ENCODE results near the gene KLC1. TPM values are rescaled to one million over a fixed set of nuclear protein-coding genes. Genes with fewer than 3 reads are reported as not detected.

The KLC1 gene
- total RNA-seq, 2 donors from 2014 or later: 170 to 178 TPM

DNA sequence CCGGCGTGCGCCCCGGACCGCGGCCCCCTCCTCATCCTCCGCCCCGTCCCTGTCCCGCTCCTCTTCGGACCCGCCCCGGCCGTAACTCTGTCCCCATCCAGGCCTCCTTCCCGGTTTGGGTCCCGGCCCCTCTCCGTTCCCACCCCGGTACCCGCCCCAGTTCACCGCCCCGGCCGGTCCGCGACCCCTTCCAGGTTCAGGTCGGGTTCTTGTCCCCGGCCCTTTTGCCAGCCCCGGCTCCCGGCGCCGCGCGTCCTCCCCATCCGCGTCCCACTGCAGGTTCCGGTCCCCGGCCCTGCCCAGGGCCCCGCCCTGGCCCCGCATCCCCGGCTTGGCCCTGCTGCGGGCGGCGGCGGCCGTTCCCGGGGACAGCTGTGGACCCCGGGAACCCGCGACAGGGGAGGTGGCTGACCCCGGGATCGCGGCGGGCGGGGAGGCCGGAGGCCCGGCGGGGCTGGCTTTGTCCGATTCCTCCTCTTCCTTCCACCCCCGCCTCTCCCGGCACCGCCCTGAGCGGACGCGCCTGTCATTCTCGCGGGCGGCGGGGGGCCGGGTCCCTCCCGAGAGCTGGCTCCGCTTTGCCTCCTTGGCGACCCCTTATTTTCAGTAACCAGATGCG is 601 bp downstream of the KLC1 start:
- Histone ChIP-seq H3K9ac (ENCODE audit: extremely low read depth, low read length, poor library complexity, severe bottlenecking) (peak overlapping the region; percentile 77), H3K9me3 (ENCODE audit: control insufficient read depth, low read length) (no peaks in the 10 kb centered on the region), H3K27me3 (ENCODE audit: control insufficient read depth, insufficient read depth, low read length, poor library complexity, severe bottlenecking) (no peaks in the 10 kb centered on the region), H3K4me3 (ENCODE audit: low read length) (peak overlapping the region; percentile 99), H3K4me1 (ENCODE audit: control insufficient read depth, insufficient read depth, low read length) (no peaks in the 10 kb centered on the region), H3K36me3 (ENCODE audit: control insufficient read depth, insufficient read depth, low read length) (peaks cover 16% of the 10 kb centered on the region), H3K27ac (ENCODE audit: low read depth, low read length) (peak overlapping the region; percentile 92)
- peaks cover 21% of the 10 kb centered on the region for H3K4me1 Mint-ChIP-seq
- TF ChIP-seq, protein P1, sequence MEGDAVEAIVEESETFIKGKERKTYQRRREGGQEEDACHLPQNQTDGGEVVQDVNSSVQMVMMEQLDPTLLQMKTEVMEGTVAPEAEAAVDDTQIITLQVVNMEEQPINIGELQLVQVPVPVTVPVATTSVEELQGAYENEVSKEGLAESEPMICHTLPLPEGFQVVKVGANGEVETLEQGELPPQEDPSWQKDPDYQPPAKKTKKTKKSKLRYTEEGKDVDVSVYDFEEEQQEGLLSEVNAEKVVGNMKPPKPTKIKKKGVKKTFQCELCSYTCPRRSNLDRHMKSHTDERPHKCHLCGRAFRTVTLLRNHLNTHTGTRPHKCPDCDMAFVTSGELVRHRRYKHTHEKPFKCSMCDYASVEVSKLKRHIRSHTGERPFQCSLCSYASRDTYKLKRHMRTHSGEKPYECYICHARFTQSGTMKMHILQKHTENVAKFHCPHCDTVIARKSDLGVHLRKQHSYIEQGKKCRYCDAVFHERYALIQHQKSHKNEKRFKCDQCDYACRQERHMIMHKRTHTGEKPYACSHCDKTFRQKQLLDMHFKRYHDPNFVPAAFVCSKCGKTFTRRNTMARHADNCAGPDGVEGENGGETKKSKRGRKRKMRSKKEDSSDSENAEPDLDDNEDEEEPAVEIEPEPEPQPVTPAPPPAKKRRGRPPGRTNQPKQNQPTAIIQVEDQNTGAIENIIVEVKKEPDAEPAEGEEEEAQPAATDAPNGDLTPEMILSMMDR (conservative IDR thresholded peaks at IDR 0.05): no peak
- peak overlapping the region; percentile 80 for H3K4me3 Mint-ChIP-seq
- 0 to 1% methylated on average over 16 to 71 of the region's 71 CpGs for WGBS, 2 experiments (ENCODE audit: insufficient coverage in 1 of 2, insufficient read length in 1 of 2)
- DNase-seq: peak; percentile 81
- no peaks in the 10 kb centered on the region for H3K9me3 Mint-ChIP-seq
- H3K36me3 Mint-ChIP-seq (ENCODE audit: low read depth): peaks cover 13% of the 10 kb centered on the region
- peaks cover 6% of the 10 kb centered on the region for H3K27me3 Mint-ChIP-seq (ENCODE audit: insufficient read depth)
- H3K27ac Mint-ChIP-seq: no peak overlapping the region

DNA sequence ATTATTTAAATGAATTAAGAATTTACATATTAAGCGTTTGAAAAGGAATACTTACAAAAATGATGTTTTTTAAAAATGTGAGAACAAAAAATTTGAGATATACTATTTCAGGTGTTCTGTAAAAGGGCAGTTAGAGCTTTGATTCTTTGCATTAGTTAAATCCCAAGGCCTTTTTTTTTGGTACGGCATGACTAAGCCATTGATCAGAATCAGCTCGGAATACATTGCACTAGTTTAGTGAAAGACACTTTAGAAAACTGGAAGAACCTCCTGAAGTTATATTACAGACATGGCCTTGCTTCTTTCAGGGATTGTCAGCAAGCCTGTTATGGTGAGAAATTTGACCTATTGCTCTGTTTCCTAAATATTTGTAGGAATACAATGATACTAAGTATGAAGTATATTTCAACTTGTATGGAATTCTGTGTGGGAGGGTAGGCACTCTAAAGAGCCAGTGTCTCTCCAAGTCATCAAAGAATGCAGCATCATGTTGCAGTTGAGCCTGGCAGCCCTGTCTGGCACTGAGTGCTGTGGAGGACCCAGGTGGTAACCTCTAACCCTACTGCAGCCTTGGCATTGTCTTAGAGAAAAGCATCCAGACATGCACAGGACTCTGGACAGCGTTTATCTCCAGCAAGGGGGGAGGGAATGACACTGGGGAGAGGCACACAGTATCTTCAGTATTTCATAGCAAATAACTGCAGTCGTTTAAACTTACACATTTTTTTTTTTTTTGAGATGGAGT is 1.5 kb downstream of the KLC1 start:
- no peak overlapping the region for H3K27ac ChIP-seq (ENCODE audit: low read depth, low read length)
- TF ChIP-seq, protein P1 (conservative IDR thresholded peaks at IDR 0.05): no peak
- H3K4me1 Mint-ChIP-seq: peaks cover 24% of the 10 kb centered on the region
- no peaks in the 10 kb centered on the region for H3K27me3 ChIP-seq (ENCODE audit: control insufficient read depth, insufficient read depth, low read length, poor library complexity, severe bottlenecking)
- H3K4me3 ChIP-seq (ENCODE audit: low read length): peak overlapping the region; percentile 99
- peaks cover 18% of the 10 kb centered on the region for H3K36me3 Mint-ChIP-seq (ENCODE audit: low read depth)
- no peak overlapping the region for H3K27ac Mint-ChIP-seq
- H3K27me3 Mint-ChIP-seq (ENCODE audit: insufficient read depth): peaks cover 1% of the 10 kb centered on the region
- H3K36me3 ChIP-seq (ENCODE audit: control insufficient read depth, insufficient read depth, low read length): peaks cover 25% of the 10 kb centered on the region
- no peaks in the 10 kb centered on the region for H3K9me3 Mint-ChIP-seq
- DNase-seq: no peak
- 41 to 70% methylated on average over 4 to 5 of the region's 5 CpGs for WGBS, 2 experiments (ENCODE audit: insufficient coverage in 1 of 2, insufficient read length in 1 of 2)
- peak overlapping the region; percentile 80 for H3K4me3 Mint-ChIP-seq
- no peaks in the 10 kb centered on the region for H3K9me3 ChIP-seq (ENCODE audit: control insufficient read depth, low read length)
- H3K4me1 ChIP-seq (ENCODE audit: control insufficient read depth, insufficient read depth, low read length): no peaks in the 10 kb centered on the region
- peak overlapping the region; percentile 77 for H3K9ac ChIP-seq (ENCODE audit: extremely low read depth, low read length, poor library complexity, severe bottlenecking)

DNA sequence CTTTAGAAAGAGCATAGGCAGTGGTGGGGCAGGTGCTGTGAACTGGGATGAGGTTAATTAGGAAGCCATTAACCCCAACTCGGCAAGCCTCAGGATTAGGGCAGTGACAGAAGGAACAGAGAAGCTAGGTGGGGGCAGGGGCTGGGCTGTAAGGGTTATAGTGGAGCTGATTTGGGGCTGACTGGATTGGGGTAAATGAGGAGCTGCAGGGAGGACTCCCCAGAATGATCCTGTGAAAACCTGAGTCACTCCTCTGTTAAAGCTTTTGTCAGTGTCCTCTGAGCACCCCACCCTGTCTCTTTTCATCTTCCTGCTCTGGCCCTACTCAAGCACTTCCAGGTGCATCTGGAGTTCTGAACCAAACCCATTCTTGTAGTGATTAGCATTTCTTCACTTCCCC is 4.4 kb downstream of the KLC1 start:
- H3K9ac ChIP-seq (ENCODE audit: extremely low read depth, low read length, poor library complexity, severe bottlenecking): no peak overlapping the region
- no peak overlapping the region for H3K4me3 Mint-ChIP-seq
- peak overlapping the region; percentile 32 for H3K27ac Mint-ChIP-seq
- no peak for DNase-seq
- 77 to 86% methylated on average over 1 of the region's 1 CpG for WGBS, 2 experiments (ENCODE audit: insufficient coverage in 1 of 2, insufficient read length in 1 of 2)
- peaks cover 20% of the 10 kb centered on the region for H3K4me1 Mint-ChIP-seq
- TF ChIP-seq, protein P1 (conservative IDR thresholded peaks at IDR 0.05): no peak
- H3K4me1 ChIP-seq (ENCODE audit: control insufficient read depth, insufficient read depth, low read length): no peaks in the 10 kb centered on the region
- H3K9me3 Mint-ChIP-seq: no peaks in the 10 kb centered on the region
- no peak overlapping the region for H3K4me3 ChIP-seq (ENCODE audit: low read length)
- no peaks in the 10 kb centered on the region for H3K27me3 Mint-ChIP-seq (ENCODE audit: insufficient read depth)
- H3K9me3 ChIP-seq (ENCODE audit: control insufficient read depth, low read length): no peaks in the 10 kb centered on the region
- peaks cover 32% of the 10 kb centered on the region for H3K36me3 ChIP-seq (ENCODE audit: control insufficient read depth, insufficient read depth, low read length)
- no peak overlapping the region for H3K27ac ChIP-seq (ENCODE audit: low read depth, low read length)
- H3K27me3 ChIP-seq (ENCODE audit: control insufficient read depth, insufficient read depth, low read length, poor library complexity, severe bottlenecking): no peaks in the 10 kb centered on the region
- H3K36me3 Mint-ChIP-seq (ENCODE audit: low read depth): peaks cover 36% of the 10 kb centered on the region
